ENCODE measurements around the gene SPEG.

SPEG gene

DNA sequence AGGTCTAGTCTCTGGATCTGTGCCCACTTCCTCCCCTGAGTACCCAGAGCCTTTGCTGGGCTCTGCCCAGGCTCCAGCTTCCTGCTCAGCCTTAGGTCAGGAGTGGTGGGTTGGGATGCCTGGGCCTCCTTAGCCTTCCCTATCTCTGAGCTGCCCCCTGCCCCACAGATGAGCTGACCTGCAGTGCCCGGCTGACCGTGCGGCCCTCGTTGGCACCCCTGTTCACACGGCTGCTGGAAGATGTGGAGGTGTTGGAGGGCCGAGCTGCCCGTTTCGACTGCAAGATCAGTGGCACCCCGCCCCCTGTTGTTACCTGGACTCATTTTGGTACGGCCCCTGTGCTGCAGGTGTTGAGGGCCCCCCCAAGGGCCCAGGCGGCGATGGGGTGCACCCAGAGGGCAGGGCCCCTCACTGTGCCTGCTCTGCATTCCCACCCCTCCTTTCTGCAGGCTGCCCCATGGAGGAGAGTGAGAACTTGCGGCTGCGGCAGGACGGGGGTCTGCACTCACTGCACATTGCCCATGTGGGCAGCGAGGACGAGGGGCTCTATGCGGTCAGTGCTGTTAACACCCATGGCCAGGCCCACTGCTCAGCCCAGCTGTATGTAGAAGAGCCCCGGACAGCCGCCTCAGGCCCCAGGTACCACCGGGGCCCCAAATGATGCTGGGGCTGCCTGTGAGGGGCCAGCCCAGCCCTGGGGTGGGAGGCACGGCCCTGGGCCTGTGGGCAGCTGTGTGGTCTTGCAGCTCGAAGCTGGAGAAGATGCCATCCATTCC is 34.0 kb downstream of the SPEG start:
- no peak for DNase-seq
- in situ Hi-C loops (cut with HindIII; ENCODE audit: low pct_ligation_motif_present, low pct_unique_long_range_greater_than_20kb, low sequenced_read_pairs), result no loop called here

GRCh38 chr2:219469186-219469724 is 34.6 kb downstream of the SPEG start:
- in situ Hi-C loops (cut with HindIII; ENCODE audit: low pct_ligation_motif_present, low pct_unique_long_range_greater_than_20kb, low sequenced_read_pairs), result no loop called here
- DNase-seq, result peak; percentile 76

DNA sequence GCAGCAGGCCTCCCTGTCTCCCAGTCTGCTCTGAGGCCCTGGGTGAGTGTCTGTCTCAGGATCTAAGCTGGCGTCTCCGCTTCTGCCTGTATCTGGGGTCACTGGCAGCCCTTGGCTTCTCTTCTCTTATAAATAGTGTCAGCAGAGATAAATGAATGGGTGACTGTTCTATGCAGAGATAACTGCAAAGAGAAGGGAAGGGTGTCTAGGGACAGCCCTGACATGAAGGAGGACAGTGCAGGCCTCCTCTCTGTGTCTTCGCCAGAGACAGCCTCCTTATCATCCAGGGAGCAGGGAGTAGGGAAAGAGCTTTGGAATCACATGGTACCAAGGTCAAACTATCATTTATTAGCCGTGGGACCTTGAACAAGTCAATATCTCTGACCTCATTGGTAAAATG is 35.8 kb downstream of the SPEG start:
- no peak for DNase-seq
- in situ Hi-C loops (cut with HindIII; ENCODE audit: low pct_ligation_motif_present, low pct_unique_long_range_greater_than_20kb, low sequenced_read_pairs), result no loop called here

GRCh38 chr2:219471476-219472371 is 37.1 kb downstream of the SPEG start:
- in situ Hi-C loops (cut with HindIII; ENCODE audit: low pct_ligation_motif_present, low pct_unique_long_range_greater_than_20kb, low sequenced_read_pairs), result no loop called here
- no peak for DNase-seq

- DNase-seq, result no peak
- in situ Hi-C loops (cut with HindIII; ENCODE audit: low pct_ligation_motif_present, low pct_unique_long_range_greater_than_20kb, low sequenced_read_pairs), result no loop called here
Observed at GRCh38 chr2:219472629-219473187, 38.1 kb downstream of the SPEG start.

DNA sequence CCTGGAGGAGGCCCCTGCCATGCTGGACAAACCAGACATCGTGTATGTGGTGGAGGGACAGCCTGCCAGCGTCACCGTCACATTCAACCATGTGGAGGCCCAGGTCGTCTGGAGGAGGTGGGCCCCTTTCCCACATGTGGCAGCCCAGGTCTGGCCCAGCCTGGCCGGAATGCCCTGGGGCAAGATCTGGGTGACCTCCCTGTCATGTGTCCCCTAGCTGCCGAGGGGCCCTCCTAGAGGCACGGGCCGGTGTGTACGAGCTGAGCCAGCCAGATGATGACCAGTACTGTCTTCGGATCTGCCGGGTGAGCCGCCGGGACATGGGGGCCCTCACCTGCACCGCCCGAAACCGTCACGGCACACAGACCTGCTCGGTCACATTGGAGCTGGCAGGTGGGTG is 38.9 kb downstream of the SPEG start:
- in situ Hi-C loops (cut with HindIII; ENCODE audit: low pct_ligation_motif_present, low pct_unique_long_range_greater_than_20kb, low sequenced_read_pairs), result no loop called here
- no peak for DNase-seq

- in situ Hi-C loops (cut with HindIII; ENCODE audit: low pct_ligation_motif_present, low pct_unique_long_range_greater_than_20kb, low sequenced_read_pairs), result no loop called here
- no peak for DNase-seq
Observed at GRCh38 chr2:219474285-219475060, 39.8 kb downstream of the SPEG start.

GRCh38 chr2:219475278-219475677 is 40.6 kb downstream of the SPEG start:
- in situ Hi-C loops (cut with HindIII; ENCODE audit: low pct_ligation_motif_present, low pct_unique_long_range_greater_than_20kb, low sequenced_read_pairs), result no loop called here
- no peak for DNase-seq

DNA sequence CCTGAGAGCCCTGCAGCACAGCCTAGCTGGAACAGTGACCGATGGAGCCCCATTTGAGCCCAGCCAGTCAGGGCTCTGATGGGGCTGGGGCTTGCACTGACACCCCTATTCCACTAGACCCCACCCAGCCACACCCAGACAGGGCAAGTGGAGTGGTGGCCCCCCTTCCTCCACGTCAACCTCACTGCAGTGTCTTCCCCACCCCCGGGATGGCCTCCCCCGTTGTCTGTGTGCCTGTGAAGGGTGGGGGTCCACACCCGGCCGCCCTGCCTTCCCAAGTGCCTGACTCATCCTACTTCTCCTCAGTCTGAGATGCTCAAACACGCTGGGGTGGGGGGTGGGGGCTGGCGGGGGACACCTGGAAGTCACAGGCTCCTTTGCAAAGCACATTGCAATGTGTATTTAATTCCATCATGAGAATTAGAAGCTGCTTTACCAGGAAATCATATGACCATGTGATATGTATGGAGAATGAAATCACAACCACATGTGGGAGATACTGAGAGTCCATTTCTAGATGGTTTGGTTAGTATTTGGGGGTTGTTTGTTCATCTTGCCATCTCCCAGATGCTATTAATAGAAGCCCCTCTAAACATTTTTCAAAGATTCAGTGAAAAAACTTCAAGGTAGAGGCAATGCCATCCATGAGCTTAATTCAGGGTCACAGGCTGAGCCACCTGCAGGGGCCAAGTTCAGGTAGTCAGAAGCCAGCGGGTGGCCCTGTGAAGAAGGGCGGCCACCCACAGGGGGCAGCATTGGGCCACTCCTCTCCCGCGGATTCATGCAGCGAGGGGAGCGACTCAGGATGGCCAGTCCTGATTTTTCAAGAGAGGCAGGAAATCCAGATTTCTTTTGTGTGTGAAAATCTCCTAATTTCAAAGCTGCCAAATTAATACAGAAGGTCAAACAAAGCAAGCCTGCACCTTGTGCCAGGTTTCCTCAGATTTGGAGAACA is 41.3 kb downstream of the SPEG start:
- DNase-seq, result peak; percentile 70
- in situ Hi-C loops (cut with HindIII; ENCODE audit: low pct_ligation_motif_present, low pct_unique_long_range_greater_than_20kb, low sequenced_read_pairs), result no loop called here

DNA sequence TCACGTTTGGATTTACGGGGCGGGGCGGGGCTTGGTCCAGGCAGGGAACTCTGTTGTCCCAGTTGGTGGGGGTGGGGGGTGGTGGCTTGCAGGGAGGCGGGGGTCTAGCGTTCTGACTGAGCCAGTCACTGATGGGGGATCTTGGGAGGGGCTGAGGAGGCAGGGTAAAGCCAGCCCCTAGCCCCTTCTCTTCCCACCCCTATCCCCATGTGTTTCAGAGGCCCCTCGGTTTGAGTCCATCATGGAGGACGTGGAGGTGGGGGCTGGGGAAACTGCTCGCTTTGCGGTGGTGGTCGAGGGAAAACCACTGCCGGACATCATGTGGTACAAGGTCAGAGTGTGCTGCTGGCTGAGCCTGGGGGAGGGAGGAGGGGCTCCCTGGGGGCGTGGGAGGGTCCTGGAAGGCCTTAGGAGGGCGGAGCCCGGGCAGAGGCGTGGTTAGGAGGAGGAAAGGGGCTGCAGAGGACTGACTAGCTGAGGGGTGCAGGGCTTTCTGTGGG is 42.1 kb downstream of the SPEG start:
- DNase-seq, result no peak
- in situ Hi-C loops (cut with HindIII; ENCODE audit: low pct_ligation_motif_present, low pct_unique_long_range_greater_than_20kb, low sequenced_read_pairs), result no loop called here

GRCh38 chr2:219477179-219477578 is 42.5 kb downstream of the SPEG start:
- in situ Hi-C loops (cut with HindIII; ENCODE audit: low pct_ligation_motif_present, low pct_unique_long_range_greater_than_20kb, low sequenced_read_pairs), result no loop called here
- no peak for DNase-seq

DNA sequence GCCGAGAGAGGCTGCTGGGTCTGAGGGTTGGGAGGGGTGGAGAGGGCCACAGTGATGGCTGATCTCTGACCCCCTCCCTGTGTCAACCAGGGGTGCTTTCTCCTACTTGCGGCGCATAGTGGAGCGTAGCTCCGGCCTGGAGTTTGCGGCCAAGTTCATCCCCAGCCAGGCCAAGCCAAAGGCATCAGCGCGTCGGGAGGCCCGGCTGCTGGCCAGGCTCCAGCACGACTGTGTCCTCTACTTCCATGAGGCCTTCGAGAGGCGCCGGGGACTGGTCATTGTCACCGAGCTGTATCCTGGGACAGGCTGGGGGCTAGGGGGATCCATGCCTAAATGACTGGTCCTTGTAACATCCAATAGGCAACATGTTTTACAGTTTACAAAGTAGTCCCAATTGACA is 43.2 kb downstream of the SPEG start:
- in situ Hi-C loops (cut with HindIII; ENCODE audit: low pct_ligation_motif_present, low pct_unique_long_range_greater_than_20kb, low sequenced_read_pairs), result no loop called here
- no peak for DNase-seq

DNA sequence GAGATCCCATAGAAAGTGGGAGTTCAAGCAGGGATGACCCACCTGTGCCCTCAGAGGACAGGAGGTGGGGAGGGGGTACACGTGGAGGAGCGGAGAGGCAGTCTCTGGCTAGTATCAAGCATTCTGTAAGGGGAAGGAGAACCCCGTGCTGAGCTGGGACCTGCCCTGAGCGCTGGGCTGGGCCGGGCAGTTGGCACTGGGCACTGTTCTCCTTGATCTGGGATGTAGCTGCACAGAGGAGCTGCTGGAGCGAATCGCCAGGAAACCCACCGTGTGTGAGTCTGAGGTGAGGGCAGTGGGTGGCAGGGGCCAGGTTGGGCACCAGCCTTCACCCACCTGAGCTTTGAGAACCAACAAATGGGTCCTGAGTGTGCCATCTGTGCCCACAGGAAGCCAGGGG is 44.3 kb downstream of the SPEG start:
- in situ Hi-C loops (cut with HindIII; ENCODE audit: low pct_ligation_motif_present, low pct_unique_long_range_greater_than_20kb, low sequenced_read_pairs), result no loop called here
- DNase-seq, result no peak

- in situ Hi-C loops (cut with HindIII; ENCODE audit: low pct_ligation_motif_present, low pct_unique_long_range_greater_than_20kb, low sequenced_read_pairs), result no loop called here
- DNase-seq, result no peak
Observed at GRCh38 chr2:219480004-219480403, 45.4 kb downstream of the SPEG start.

DNA sequence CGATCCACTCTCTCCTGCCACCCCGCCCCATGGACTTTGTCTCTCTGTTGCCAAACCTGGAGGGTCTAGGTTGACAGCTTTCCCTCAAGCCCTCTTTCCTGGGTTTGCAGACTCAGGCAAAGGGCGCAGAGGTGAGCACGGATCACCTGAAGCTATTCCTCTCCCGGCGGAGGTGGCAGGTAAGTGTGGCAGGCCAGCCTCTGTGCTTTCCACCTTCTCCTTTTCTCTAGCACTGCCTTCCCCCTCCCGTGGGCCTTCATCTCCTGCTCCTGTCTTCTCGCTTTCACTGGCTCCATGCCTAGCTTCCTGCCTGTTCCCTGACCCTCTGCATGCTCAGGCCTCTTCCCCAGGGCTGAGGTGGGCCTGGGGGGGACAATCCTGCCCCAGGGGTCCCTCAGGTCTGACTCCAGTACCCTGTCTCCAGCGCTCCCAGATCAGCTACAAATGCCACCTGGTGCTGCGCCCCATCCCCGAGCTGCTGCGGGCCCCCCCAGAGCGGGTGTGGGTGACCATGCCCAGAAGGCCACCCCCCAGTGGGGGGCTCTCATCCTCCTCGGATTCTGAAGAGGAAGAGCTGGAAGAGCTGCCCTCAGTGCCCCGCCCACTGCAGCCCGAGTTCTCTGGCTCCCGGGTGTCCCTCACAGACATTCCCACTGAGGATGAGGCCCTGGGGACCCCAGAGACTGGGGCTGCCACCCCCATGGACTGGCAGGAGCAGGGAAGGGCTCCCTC is 48.2 kb downstream of the SPEG start:
- in situ Hi-C loops (cut with HindIII; ENCODE audit: low pct_ligation_motif_present, low pct_unique_long_range_greater_than_20kb, low sequenced_read_pairs), result no loop called here
- DNase-seq, result no peak

DNA sequence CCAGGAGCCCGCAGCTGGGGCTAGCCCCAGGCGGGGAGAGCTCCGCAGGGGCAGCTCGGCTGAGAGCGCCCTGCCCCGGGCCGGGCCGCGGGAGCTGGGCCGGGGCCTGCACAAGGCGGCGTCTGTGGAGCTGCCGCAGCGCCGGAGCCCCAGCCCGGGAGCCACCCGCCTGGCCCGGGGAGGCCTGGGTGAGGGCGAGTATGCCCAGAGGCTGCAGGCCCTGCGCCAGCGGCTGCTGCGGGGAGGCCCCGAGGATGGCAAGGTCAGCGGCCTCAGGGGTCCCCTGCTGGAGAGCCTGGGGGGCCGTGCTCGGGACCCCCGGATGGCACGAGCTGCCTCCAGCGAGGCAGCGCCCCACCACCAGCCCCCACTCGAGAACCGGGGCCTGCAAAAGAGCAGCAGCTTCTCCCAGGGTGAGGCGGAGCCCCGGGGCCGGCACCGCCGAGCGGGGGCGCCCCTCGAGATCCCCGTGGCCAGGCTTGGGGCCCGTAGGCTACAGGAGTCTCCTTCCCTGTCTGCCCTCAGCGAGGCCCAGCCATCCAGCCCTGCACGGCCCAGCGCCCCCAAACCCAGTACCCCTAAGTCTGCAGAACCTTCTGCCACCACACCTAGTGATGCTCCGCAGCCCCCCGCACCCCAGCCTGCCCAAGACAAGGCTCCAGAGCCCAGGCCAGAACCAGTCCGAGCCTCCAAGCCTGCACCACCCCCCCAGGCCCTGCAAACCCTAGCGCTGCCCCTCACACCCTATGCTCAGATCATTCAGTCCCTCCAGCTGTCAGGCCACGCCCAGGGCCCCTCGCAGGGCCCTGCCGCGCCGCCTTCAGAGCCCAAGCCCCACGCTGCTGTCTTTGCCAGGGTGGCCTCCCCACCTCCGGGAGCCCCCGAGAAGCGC is 49.1 kb downstream of the SPEG start:
- no peak for DNase-seq
- in situ Hi-C loops (cut with HindIII; ENCODE audit: low pct_ligation_motif_present, low pct_unique_long_range_greater_than_20kb, low sequenced_read_pairs), result no loop called here

All from ACHN (cell line).